Adipose tissue (tissue), 3 donors: Measurements from ENCODE around the gene SYNDIG1. TPM values are rescaled to one million over a fixed set of nuclear protein-coding genes. Genes with fewer than 3 reads are reported as not detected.

Experiments
- H3K27ac ChIP-seq: one replicate; pipeline ENCODE4 v1.5.1; 2013; ENCODE audit warnings: low read depth, low read length
- WGBS, 3 donors: extraction: QIAGEN DNeasy Blood & Tissue Kit; methylation state at CpG; one replicate each; pipeline ENCODE4 v1.1.7; 2013; 5-methylcytosine and 5-hydroxymethylcytosine counted together
- polyA plus RNA-seq, 3 donors: library from polyadenylated mRNA; stranded (reverse); fragments of 200-250 nt; gene quantifications; one replicate each; pipeline ENCODE4 v1.2.3, GENCODE V29; 2013
- donor health status: healthy with polysubstance abuse.
- donor health status: Bipolar disorder and iron deficiency.
- donor health status: healthy.

The SYNDIG1 gene
- polyA plus RNA-seq, 3 donors = 0.07 to 0.10 TPM; not detected in 1

GRCh38 chr20:24444526-24445190 is 24.8 kb upstream of the SYNDIG1 start:
- no peak overlapping the region for H3K27ac ChIP-seq
- 51 to 69% (median 60%) methylated on average over 7 of the region's 7 CpGs for WGBS, 3 donors

- H3K27ac ChIP-seq = no peak overlapping the region
- 42 to 52% (median 50%) methylated on average over 11 of the region's 11 CpGs for WGBS, 3 donors
These were observed 23.8 kb upstream of the SYNDIG1 start for GRCh38 chr20:24445510-24446170.

- WGBS, 3 donors = 69 to 78% (median 75%) methylated on average over 2 of the region's 2 CpGs
- H3K27ac ChIP-seq = no peak overlapping the region
These were observed 22.6 kb upstream of the SYNDIG1 start for GRCh38 chr20:24446811-24447210.

DNA sequence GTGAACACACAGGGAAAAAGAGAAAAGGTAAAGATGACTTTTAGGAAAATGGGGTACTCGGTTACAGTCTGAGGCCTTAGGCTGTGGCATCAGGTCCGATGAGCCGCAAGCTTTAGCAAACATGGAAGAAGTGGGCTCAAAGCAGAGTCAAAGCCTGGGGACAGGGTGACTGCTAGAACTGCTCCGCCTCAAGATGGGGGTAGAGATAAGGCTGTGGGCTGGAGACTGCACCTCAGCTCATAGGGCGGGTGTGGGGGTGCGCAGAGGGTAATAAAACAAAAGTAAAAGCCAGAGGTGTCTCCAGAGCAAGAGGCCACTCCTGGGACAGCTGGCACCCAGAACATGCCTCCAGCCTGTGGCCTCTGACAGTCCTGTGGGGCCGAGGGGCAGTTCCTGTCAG is 21.3 kb upstream of the SYNDIG1 start:
- no peak overlapping the region for H3K27ac ChIP-seq
- WGBS, 3 donors = 65 to 88% (median 71%) methylated on average over 7 of the region's 7 CpGs

- H3K27ac ChIP-seq = no peak overlapping the region
- WGBS, 3 donors = 67 to 84% (median 79%) methylated on average over 9 of the region's 9 CpGs
These were observed 20.3 kb upstream of the SYNDIG1 start for GRCh38 chr20:24449026-24449720.

- WGBS, 3 donors = 56 to 86% (median 85%) methylated on average over 2 of the region's 2 CpGs
- H3K27ac ChIP-seq = no peak overlapping the region
These were observed 19.3 kb upstream of the SYNDIG1 start for GRCh38 chr20:24450177-24450576.

GRCh38 chr20:24450624-24451376 is 18.6 kb upstream of the SYNDIG1 start:
- WGBS, 3 donors = 66 to 82% (median 76%) methylated on average over 11 of the region's 11 CpGs
- H3K27ac ChIP-seq = no peak overlapping the region

- H3K27ac ChIP-seq = no peak overlapping the region
- 66 to 85% (median 84%) methylated on average over 3 of the region's 3 CpGs for whole genome bisulfite sequencing, 3 donors
These were observed 18.0 kb upstream of the SYNDIG1 start for GRCh38 chr20:24451428-24451827.

GRCh38 chr20:24452016-24452415 is 17.4 kb upstream of the SYNDIG1 start:
- 55 to 84% (median 84%) methylated on average over 7 to 8 of the region's 8 CpGs for WGBS, 3 donors
- H3K27ac ChIP-seq = no peak overlapping the region

- no peak overlapping the region for H3K27ac ChIP-seq
- WGBS, 3 donors = 78 to 88% (median 88%) methylated on average over 8 to 9 of the region's 9 CpGs
These were observed 16.8 kb upstream of the SYNDIG1 start for GRCh38 chr20:24452498-24453127.

GRCh38 chr20:24453869-24454268 is 15.6 kb upstream of the SYNDIG1 start:
- 26 to 49% (median 39%) methylated on average over 2 of the region's 2 CpGs for WGBS, 3 donors
- H3K27ac ChIP-seq = no peak overlapping the region

- WGBS, 3 donors = 43 to 75% (median 73%) methylated on average over 6 of the region's 6 CpGs
- H3K27ac ChIP-seq = no peak overlapping the region
These were observed 14.3 kb upstream of the SYNDIG1 start for GRCh38 chr20:24455081-24455480.

DNA sequence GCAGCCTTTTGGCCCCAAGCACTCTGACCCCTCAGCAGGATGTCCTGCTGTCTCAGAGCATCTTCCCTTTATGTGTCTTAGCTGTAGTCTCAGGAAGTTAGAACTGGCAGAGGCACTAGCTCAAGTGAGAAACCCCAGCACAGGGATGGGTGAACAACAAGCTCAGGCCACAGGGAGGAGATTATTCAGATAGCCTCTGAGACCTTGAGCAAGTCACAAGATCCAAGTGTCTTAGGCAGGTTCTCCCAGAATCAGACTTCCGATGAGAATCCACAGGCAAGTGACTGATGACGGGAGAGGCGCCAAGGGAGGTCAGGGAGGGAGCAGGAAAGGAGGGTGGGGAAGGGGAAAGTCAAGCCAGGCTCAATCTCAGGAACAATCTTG is 13.0 kb upstream of the SYNDIG1 start:
- no peak overlapping the region for H3K27ac ChIP-seq
- 41 to 65% (median 52%) methylated on average over 3 of the region's 3 CpGs for WGBS, 3 donors

DNA sequence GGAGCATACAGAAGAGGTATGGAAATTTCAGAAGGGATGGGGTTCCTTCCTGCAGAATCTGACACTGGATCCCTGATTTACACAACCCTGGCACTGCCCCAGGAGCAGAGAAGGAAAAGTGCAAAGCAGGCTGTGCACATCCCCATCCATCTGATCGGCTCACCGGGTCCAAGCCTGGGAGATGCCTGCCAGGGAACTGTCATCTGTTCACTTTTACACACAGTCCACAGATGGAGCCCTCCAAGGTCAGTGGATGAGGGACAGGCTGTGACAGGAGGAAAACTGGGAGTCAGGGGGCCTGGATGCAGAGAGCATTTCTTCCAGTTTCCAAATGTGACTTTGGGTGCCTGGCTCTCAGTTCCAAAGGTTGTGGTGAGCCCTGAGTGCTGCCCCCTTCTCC is 11.0 kb upstream of the SYNDIG1 start:
- no peak overlapping the region for H3K27ac ChIP-seq
- WGBS, 3 donors = 40 to 56% (median 44%) methylated on average over 2 of the region's 2 CpGs

DNA sequence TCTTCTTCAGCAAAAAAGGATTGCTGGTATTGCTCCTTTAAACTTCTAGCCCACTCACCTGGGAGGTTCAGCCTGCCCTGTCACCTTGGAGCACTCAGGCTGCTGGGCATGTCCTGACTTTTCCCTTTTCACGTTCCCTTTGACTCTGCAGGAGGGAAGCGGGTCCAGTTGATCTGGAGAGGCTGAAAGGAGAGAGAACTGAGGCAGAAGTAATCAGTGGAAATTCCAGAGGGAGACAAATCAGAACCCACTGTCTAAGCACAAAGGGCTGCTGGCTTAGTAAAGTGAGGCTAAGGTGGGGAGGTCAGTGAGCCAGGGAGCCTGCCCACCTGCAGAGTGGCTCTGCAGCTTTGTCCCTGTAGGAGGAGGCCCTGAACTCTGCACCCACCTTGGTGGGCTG is 9.7 kb upstream of the SYNDIG1 start:
- H3K27ac ChIP-seq = no peak overlapping the region
- 63 to 88% (median 85%) methylated on average over 2 of the region's 2 CpGs for WGBS, 3 donors

DNA sequence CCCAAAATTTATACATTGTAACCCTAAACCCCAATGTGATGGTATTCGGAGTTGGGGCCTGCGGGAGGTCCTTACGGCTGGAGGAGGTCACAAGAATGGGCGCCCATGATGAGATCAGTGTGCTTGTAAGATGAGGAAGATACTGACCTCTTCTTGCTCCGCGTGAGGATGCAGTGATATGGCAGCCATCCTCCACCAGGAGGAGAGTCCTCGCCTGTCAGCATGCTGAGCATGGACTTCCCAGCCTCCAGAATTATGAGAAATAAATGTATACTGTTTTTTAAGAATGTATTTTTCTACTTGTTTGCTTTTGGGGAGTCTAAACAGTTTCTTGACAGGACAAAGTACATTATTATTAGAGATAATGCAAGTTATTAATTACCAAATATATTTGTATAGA is 8.7 kb upstream of the SYNDIG1 start:
- WGBS, 3 donors = 79 to 90% (median 88%) methylated on average over 7 of the region's 7 CpGs
- no peak overlapping the region for H3K27ac ChIP-seq

- no peak overlapping the region for H3K27ac ChIP-seq
- WGBS, 3 donors = 80 to 96% (median 89%) methylated on average over 3 of the region's 3 CpGs
These were observed 7.6 kb upstream of the SYNDIG1 start for GRCh38 chr20:24461848-24462247.

GRCh38 chr20:24462460-24463010 is 6.9 kb upstream of the SYNDIG1 start:
- 53 to 57% (median 57%) methylated on average over 4 of the region's 4 CpGs for WGBS, 3 donors
- H3K27ac ChIP-seq = no peak overlapping the region
